ENCODE results near the gene RASEF. TPM values are rescaled to one million over a fixed set of nuclear protein-coding genes. Genes with fewer than 3 reads are reported as not detected.
"Not testable (repeated sequence)": the region's sequence is repeated elsewhere in the genome, so short reads cannot be mapped to it uniquely, and the experiment has no call there.

Gene RASEF
- 0.08 TPM in 1 of 2 replicates, not detected in the other for total RNA-seq (2014; rRNA removed; shearing (Covaris generic))

DNA sequence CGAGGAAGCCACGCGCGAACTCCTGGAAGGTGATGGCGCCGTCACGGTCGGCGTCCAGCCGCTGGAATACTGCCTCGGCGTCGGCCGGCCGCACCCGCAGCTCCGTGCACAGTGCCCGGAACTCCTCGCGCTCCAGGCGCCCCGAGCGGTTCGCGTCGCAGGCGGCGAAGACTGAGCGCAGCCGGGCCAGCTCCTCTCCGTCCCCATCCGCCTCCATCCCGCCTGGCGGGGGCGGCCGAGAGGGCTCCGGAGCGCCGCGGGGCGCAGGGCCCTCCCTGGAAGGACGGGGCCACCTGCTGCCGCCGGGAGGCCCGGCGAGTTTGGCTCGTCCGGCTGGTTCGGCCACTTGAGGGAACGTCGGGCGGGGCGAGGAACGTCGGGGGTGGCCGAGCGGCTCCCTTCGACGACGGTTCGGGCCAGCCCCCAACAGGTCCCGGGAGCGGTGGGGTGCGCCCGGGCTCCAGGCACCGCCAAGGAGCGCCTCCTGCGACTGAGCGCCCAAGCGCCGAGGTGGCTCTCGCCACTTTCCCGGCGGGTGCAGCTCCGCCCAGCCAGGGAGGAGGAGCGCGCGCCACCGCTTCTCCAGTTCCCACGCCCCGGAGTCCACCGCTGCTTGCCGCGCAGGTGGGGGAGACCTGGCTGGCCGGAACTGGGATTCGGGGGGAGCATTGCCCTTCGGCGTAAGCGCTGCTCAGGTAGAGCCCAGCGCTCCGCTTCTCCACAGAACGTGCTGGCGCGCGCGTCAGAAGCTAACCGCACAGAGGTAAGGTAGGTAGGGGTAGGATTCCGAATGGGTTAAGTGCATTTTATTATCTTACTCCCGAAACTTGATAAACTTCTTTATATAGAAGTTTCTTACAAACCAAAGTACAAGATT is at the start of gene RASEF:
TSS of gene RASEF (minus strand) at position 492 of the 877 bp plus-strand sequence. CDS start at position 217, 275 bp downstream.
- no peak for DNase-seq (ENCODE audit: low spot score)

DNA sequence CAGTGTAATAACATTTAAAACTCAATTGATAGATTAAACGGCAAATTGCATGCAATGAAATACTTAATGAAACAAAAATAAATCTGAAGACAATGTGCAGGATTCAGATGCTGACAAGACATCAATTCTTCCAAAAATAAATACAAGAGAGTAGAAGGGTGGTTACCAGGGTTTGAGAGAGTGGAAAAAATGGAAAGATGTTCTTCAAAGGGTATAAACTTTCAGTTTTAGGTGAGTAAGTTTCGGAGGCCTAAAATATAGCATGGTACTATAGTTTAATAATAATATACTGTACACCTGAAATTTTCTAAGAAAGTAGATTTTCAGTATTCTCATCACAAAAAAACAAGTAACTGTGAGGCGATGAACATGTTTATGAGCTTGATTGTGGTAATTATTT is 48.2 kb upstream of the RASEF start:
- no peak for DNase-seq (ENCODE audit: low spot score)

DNA sequence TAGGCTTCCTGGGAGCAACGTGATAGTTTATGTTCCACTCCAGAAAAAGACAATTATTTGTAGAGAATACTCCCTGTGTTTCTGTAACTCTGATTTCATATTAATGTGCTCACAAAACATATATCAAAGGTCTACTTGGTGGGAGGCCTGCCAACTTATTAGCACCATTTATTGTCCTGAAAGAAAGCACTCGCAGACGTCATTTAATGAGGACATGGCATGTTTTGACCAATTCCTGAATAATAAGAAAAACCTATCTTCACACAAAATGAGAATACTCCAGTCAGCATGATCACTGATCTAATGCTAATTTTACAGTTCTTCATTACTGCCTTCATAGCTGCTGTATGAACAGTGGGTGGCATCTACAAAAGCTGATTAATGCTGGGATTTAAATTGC is 46.4 kb upstream of the RASEF start:
- no peak for DNase-seq (ENCODE audit: low spot score)

DNA sequence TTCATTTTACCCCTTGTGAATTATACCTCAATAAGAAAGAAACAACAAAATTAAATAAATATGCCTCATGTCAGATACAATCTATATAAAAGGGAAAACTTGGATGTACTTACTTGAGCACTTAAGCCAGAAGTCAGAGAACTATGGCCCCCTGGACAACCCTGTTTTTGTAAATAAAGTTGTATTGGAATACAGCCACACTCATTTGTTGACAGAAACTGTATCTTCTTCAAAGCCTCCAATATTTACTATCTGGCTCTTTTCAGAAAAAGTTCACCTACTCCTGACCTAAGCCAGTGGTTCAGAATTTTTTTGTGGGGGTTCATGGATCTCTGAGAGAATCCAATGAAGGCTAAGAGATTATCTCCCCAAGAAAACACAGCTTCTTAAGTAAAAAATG is 45.3 kb upstream of the RASEF start:
- DNase-seq (ENCODE audit: low spot score) = no peak

DNA sequence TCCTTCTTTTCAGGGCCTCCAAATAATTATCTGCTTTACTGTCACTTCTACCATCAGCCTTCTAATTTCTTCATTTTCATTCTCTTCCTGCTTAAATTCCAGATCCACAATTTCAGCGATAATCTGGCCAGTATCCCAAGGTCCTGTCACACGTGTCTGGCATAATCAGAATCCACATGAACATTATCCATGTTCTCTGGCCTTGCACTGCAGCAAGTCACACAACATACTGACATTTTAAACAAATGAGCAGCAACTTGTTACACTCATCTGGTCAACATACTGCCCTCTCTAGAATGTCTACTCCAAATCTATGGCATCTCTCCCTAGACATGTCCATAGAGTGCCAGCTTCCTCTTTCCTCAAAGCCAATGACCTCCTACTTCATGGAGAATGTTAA is 43.8 kb upstream of the RASEF start:
- no peak for DNase-seq (ENCODE audit: low spot score)

DNA sequence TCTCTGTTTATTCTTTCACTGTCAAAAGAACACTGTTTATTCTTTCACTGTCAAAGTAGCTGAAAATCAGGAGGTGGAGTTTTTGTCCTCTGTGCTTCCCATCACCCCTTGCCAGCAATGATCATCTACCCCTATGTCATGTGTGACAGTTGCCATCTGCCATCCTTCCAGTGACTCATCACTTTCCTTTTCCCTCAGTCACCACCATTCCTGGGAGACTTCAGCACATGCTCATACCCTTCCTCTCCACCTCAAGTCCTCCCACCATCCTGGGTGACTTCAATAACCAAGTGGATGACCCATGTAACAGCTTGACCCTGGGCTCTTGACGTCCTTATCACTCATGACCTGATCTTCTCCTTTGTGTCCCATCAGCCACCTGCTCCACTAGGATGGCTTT is 43.3 kb upstream of the RASEF start:
- no peak for DNase-seq (ENCODE audit: low spot score)

DNA sequence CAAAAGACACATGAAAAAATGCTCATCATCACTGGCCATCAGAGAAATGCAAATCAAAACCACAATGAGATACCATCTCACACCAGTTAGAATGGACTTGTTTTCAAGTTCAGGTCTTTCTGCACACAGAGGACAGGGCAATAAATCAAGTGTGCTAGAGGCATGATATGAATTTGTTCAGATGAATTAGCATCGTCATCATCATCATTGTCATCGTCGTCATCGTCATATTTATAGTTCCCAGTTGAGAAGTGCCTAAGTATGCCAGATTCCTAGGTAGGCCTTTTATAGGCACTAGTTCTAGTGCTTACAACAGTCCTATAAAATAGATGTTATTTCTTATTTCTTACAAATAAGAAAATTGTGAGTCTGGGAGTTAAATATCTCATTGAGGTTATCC is 34.7 kb upstream of the RASEF start:
- DNase-seq (ENCODE audit: low spot score) = no peak

DNA sequence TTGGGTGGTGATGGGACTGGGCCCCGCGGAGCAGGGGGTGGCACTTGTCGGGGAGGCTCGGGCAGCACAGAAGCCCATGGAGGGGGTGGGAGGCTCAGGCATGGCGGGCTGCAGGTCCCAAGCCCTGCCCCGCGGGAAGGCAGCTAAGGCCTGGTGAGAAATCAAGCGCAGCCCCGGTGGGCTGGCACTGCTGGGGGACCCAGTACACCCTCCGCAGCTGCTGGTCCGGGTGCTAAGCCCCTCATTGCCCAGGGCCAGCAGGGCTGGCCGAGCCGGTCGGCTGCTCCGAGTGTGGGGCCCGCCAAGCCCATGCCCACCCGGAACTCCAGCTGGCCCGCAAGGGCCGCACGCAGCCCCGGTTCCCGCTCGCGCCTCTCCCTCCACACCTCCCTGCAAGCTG is 30.4 kb upstream of the RASEF start:
- not testable (repeated sequence) for DNase-seq (ENCODE audit: low spot score)

DNA sequence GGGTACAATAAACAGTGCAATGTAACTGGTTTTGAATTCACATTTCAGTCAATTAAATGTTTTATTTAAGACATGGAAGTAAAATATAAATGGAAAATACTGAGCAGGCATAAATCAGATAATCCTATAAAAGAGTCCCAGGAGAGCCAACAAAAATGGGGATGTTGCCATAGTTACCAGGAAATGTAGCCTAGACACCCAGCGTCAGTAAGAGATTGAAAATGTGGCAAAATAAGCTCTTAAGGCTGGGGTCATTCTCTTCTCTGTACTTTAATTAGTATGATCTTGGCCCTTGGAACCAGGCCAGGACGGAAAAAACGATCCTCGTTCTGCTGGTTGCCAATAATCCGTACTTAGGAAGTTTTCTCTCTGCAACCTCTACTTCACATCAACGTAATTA is 18.9 kb upstream of the RASEF start:
- DNase-seq (ENCODE audit: low spot score) = no peak

DNA sequence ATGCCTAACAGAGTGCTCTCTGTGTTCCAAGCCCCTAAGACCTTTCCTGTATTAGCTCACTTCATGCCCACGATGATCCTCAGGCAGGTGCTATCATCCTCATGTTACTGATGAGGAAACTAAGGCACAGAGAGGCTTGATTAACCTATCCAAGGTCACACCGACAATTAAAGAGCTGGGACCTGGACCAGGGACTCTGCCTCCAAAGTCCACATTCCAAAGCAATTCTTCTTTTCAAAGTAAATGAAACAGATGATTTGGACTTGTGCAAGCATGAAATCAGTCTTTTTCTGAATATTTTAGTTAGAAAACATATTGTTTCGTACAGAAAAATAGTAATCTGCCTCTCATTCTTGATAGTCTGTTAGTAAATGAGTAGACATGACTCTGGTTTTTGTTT is 18.1 kb upstream of the RASEF start:
- DNase-seq (ENCODE audit: low spot score) = no peak

DNA sequence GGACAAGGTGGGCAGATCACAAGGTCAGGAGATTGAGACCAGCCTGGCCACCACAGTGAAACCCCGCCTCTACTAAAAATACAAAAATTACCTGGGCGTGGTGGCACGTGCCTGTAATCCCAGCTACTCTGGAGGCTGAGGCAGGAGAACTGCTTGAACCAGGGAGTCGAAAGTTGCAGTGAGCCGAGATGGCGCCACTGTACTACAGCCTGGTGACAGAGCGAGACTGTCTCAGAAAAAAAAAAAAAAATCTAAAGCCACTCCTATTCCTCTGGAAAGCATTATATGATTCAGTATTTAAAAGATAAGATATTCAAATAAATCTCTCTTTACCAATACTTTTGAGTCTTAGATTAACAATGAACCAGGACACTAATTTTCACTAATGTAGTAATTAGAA is 13.0 kb upstream of the RASEF start:
- not testable (repeated sequence) for DNase-seq (ENCODE audit: low spot score)

DNA sequence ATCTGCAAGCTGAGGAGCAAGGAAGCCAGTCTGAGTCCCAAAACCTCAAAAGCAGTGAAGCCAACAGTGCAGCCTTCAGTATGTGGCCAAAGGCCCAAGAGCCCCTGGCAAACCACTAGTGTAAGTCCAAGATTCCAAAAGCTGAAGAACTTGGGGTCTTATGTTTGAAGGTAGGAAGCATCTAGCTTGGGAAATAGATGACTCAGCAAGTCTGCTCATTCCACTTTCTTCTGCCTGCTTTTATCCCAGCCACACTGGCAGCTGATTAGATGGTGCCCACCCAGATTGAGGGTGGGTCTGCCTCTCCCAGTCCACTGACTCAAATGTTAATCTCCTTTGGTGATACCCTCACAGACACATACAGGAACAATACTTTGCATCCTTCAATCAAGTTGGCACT is 9.6 kb upstream of the RASEF start:
- not testable (repeated sequence) for DNase-seq (ENCODE audit: low spot score)

DNA sequence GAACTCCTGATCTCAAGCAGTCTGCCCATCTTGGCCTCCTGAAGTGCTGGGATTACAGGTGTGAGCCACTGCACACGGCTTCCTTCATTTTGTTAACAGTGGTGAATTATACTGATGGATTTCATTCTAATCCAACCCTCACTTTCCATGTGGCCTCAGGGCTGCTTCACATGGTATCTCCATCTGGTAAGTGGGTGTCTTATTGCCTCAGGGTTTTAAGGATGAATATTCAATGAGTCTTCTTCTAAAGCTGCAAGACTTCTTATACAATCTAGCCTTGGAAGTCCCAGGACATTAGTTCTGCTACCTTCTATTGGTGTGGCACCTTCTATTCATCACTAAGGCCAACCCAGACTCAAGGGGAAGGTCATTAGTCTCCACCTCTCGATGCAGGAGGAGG is 8.7 kb upstream of the RASEF start:
- DNase-seq (ENCODE audit: low spot score) = no peak

DNA sequence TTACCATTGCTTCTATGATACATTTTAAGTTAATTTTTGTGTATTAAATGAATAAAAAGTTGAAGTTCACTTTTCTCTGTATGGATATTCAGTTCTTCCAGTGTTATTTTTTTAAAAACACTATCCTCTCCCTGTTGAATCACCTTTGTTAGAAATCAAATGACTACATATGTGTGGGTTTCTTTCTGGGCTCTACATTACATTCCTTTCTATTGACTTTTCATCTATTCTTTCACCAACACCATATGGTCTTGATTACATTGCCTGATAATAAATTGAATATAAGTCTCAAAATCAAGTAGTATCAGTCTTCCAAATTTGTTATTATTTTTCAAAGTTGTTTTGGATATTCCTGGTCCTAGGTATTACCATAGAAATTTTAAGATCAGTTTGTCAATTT is 7.3 kb upstream of the RASEF start:
- no peak for DNase-seq (ENCODE audit: low spot score)

DNA sequence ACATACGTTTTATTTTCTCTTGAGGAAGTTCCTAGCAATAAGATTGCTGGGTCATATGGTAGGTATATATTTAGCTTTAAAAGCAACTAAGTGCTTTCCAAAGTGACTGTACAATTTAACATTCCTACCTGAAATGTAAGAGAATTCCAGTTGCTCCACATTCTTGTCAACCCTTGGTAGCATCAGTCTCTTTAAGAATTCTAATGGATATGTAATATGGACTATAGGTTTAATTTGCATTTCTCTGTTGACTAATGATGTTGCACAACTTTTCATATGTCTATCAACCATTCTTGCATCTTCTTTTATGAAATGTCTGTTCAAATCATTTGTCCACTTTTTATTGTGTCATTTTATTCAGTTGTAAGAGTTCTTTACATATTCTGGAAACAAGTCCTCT is 6.7 kb upstream of the RASEF start:
- no peak for DNase-seq (ENCODE audit: low spot score)

DNA sequence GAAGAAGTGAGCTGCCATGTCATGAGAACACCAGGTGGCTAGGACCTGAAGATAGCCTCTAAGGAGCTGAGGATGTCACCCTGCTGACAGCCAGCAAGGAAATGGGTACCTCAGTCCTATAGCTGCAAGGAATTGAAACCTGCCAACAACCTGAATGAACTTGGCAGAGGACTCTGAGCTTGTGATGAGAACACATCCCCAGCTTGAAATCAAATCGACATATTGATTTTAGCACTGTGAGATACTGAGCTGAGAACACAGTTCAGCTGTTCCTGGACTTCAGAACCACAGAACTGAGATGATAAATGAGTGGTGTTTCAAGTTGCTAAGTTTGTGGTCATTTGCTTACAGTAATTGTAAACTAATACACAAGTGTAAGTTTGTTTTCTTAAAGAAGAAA is 5.5 kb upstream of the RASEF start:
- DNase-seq (ENCODE audit: low spot score) = no peak

DNA sequence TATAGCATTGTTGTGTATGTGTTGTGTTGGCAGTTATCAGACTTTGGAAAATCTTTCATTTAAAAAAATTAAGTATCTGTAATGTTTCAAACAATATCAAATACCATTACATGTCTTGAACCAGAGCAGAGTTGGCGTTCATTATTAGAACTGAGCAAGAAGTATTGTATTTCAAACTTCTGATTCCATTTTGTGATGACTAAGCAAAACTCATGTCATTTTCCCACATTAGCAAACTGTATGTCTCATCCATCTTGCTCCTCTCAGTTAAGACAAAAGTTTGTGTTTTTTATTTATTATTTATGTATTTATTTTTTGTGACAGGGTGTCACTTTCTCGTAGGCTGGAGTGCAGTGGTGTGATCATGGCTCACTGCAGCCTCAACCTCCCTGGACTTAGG is 4.6 kb upstream of the RASEF start:
- no peak for DNase-seq (ENCODE audit: low spot score)

DNA sequence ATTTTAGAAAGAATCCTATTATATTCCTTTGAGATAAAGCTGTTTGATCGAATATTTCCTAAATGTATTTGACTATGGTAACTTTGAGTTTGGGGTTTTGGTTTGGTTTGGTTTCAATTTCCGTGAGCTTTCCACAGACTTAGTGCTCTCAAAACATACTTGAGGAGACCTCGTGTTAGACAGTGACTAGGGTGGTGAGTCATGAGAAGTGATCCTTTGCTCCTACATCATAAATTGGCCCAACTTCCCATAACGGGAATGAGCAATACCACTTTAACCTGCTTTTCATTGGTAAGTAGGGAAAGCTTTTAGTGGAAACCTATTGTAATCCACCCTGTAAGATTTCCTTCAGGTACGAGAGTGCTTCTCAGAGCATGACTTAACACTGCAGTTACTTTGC is 3.8 kb upstream of the RASEF start:
- DNase-seq (ENCODE audit: low spot score) = peak; percentile 60

DNA sequence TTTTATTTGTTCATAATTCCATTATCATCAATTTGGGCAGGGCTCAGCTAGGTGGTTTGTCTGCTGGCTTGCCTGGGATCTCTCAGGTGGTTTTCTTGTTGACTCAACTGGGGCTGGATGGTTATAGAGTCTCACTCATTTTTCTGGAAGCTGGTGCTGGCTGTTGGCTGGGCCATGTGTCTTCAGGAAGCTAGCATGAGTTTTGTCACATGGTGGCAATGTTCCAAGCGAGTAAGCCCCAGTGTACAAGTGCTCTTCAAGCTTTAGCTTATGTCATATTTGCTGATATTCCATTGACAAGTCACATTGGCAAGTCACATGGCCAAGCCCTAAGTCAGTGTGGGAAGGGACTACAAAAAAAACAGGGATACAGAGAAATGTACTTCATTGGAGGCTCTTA is 2.3 kb upstream of the RASEF start:
- DNase-seq (ENCODE audit: low spot score) = no peak

DNA sequence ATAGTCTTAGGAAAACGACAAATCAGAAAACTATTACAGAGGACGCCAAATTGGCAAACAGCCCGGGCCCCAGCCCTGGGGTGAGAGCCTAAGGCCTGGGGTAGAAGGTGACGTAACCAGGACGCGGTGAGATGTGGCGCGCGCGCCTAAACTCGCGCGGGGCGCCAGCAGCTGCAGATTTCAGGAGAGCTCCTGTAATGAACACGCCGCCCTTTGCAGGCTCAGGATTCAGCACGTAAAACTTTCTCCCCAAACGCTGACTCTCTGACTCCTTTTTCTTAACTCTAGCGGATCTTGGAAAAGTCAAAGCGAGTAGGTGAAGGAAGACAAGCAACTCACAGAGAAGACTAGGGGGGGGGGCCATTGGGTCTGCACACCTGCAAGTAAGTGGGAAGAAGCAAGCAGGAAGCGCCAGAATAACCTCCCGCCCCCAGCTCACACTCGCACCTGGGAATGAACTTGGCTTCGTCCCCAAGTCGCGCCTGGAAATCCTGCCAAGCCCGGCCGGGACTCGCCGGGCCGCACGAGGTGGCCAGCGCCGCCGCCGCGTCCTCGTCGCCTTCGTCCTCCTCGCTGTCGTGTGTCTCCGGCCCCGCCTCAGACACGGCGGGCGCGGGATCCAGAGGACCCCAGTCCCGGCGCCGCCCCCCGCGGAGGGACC is 822 bp downstream of the RASEF start:
- no peak for DNase-seq (ENCODE audit: low spot score)

DNA sequence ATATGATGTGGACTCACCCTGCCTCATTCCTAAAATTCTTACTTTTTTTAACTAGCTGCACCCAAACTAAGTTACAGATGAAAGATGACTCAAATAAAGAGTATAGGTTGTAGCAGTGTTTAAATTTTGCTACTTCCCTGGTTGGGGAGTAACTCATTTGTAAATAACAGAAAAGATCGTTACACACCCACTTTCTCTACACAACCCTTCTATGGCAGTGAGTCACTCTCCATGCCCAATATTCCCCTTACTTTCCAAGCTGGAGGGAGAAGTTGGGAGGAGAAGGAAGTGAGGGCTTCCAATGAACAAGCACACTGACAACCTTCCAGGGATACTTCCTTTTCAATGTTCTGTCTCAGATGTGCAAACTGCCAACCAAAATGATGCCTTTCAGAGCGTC is 1.9 kb downstream of the RASEF start:
- DNase-seq (ENCODE audit: low spot score) = no peak

DNA sequence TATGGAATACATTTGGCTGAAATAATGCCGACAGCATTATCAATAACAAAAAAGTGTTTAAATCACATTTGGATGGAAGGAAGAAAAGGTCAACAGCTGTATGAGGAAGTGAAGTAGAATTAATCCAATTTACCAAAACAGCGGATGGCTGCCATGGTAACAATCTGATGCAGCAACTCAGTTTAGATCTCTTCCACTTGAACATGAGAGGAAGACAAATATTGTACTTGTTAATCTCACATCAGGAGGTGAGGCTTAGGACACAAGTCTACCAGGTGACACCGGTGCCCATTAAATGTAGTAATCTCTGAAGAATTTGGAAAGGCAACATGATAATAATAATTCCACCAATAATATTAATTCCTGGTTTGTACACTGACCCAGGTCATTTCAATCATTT is 2.4 kb downstream of the RASEF start:
- no peak for DNase-seq (ENCODE audit: low spot score)

DNA sequence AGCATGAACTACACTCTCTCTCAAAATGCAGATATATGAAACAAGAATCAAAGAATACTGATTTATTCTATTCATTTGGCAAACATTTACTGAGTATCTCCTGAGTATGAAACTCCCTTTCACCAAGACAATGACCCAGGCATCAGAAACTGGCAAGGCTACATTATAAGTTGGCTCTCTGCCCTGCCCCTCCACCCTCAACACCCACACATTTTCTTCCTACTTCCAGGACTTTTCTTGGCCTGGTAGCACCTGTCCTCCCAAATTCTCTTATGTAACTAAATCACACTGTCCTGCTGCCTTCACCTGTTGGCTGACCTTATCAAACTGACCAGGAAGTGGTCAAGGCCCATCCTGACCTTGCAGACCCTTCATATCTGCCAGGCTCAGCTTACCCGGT is 3.5 kb downstream of the RASEF start:
- DNase-seq (ENCODE audit: low spot score) = no peak
